Measurements from ENCODE around the gene SYS1.

- TF ChIP-seq, protein P1, sequence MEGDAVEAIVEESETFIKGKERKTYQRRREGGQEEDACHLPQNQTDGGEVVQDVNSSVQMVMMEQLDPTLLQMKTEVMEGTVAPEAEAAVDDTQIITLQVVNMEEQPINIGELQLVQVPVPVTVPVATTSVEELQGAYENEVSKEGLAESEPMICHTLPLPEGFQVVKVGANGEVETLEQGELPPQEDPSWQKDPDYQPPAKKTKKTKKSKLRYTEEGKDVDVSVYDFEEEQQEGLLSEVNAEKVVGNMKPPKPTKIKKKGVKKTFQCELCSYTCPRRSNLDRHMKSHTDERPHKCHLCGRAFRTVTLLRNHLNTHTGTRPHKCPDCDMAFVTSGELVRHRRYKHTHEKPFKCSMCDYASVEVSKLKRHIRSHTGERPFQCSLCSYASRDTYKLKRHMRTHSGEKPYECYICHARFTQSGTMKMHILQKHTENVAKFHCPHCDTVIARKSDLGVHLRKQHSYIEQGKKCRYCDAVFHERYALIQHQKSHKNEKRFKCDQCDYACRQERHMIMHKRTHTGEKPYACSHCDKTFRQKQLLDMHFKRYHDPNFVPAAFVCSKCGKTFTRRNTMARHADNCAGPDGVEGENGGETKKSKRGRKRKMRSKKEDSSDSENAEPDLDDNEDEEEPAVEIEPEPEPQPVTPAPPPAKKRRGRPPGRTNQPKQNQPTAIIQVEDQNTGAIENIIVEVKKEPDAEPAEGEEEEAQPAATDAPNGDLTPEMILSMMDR (IDR thresholded peaks at IDR 0.05): no peak
- no peak for TF ChIP-seq EP300 (IDR thresholded peaks at IDR 0.05)
- TF ChIP-seq POLR2A (IDR thresholded peaks at IDR 0.05): no peak
These were observed 3.7 kb downstream of the SYS1 start for GRCh38 chr20:45366631-45367030.
